Hematopoietic multipotent progenitor cell treated with erythropoietin and hydrocortisone succinate and interleukin-3 and kit ligand, for 17 days (in vitro differentiated cells): ENCODE results near the gene PAK4.

Experiments used
- DNase-seq: peaks from one replicate; pipeline ENCODE4 v3.0.0-alpha.2; 2015; ENCODE audit warnings: low spot score

The PAK4 gene

DNA sequence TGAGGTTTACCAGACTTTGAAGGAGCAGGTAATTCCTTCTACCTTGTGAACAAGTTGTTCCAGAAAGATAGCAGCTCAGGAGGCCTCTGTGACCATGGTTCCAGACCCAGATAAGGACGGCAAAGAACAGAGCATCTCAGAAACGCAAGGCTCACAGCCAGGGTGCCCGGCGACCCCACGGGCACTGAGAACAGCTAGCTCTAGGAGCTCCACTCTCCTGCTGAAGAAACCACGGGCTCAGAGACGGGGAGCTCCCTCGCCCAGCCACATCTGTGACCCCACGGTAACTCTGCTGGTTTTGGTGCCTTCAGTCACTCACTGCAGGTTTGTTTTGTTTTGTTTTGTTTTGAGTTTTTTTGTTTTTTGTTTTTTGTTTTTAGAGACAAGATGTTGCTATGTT is 55.2 kb downstream of the PAK4 start:
- DNase-seq, result no peak

- no peak for DNase-seq
Observed at GRCh38 chr19:39181500-39182173, 56.1 kb downstream of the PAK4 start.

- no peak for DNase-seq
Observed at GRCh38 chr19:39182174-39182505, 56.6 kb downstream of the PAK4 start.

- DNase-seq, result no peak
Observed at GRCh38 chr19:39183104-39183503, 57.5 kb downstream of the PAK4 start.

DNA sequence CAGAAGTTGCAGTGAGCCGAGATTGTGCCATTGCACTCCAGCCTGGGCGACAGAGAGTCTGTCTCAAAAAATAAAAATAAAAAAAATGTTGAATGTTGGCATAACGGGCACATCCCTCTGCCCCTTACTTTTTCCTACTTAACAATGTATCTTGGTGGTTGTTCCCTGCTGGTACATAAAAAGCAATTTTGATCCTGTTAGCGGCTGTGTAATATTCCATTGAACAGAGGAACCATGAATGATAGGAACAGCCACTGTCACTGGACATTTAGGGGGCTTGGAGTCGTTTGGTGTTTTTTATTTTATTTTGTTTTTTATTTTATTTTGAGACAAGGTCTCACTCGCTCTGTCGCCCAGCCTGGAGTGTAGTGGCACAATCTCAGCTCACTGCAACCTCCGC is 60.8 kb downstream of the PAK4 start:
- no peak for DNase-seq

DNA sequence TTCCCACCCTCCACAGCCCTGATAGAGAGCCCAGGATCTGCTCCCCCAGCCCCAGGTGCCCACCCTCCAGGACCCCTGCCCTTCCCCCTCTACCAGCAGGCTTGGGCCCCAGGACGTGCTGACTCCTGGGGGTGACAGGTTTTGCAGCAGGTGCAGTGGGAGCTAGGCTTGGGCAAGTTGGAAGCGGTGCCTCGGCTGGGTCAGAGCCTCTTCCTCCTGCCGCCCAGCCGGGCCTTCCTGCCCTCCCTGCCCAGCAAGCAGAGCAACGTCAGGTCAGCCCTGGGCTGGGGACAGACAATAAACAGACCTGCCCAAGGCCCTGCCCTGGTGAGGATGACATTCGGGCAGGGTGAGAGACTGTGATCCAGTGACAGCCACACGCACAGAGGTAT is 62.0 kb downstream of the PAK4 start:
- no peak for DNase-seq

DNA sequence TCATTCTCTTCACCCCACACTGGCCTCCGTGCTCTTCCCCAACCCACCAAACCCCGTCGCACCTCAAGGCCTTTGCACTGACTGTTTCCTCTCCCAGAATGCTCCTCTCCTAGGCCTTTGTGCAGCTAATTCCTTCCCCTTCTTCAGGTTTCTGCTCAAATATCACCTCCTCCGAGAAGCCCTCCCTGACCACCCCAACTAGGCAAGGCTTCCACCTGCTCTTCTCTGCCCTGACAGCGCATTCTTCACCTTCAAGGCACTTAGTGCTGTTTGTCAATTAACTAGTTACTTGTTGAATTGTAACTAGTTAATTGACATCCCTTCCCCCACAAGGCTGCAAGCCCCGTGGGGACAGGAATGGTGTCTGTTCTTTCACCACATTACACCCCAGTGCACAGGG is 63.4 kb downstream of the PAK4 start:
- no peak for DNase-seq

- DNase-seq, result no peak
Observed at GRCh38 chr19:39190768-39191167, 65.2 kb downstream of the PAK4 start.

DNA sequence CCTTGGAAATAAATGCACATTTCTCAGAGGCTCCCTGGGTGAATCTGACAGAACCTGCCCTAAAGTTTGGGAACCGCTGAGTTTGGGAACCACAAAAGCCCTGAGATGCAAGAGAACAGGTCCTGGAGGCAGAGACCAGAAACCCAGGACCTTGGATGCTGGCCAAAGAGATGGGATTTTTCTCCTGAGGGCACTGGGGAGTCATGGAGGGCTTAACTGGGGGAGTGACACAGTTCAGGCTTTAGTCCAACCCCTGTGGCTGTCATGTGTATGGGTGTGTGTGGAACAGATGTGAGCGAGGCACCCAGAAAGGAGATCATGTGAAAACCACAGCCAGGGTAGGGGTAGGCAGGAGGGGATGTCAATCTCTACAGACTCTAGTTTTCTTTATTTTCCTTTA is 67.3 kb downstream of the PAK4 start:
- DNase-seq, result no peak

GRCh38 chr19:39193803-39194202 is 68.2 kb downstream of the PAK4 start:
- DNase-seq, result no peak

DNA sequence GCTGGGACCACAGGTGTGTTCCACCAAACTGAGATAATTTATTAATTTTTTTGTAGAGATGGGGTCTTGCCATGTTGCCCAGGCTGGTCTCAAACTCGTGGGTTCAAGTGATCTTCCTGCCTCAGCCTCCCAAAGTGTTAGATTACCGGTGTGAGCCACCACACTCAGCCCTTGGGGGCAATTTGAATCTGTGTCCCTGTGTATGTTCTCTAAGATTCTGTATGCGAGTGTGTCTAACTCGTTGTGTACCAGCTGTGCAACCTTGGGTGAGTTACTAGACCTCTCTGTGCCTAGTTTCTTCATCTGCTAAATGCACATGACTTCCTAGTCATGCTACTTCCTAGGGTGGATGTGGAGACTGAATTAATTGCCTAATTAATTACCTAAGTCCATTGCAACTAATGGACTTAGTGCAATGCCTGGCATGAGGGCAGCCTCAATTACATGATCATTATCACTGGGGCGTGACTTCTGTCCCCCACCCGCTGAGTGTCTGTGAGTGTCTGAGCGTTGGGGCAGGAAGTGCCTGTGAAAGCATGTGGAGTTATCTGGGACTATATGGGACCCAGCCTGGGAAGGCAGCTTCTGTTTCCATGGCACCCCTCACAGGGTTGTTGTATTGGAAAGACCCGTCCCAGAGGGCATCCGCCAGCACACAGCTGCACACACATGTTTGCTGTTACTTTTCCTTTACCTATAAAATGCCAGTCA is 69.4 kb downstream of the PAK4 start:
- DNase-seq, result no peak

DNA sequence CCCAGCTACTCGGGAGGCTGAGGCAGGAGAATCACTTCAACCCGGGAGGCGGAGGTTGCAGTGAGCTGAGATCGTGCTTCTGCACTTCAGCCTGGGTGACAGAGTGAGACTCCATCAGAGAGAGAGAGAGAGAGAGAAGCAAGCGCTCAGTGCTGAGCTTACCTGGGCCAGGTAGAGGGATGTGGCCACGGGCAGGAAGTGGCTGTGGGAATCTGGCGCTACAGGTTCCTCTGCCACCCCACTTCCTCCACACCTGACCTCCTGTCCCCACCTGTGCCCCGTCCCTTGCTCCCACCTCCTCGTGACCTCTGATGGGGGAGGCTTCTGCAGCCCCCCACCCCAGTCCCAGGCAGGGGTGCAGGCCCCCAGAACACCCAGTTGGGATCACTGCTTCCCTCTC is 70.2 kb downstream of the PAK4 start:
- no peak for DNase-seq

GRCh38 chr19:39196320-39196719 is 70.7 kb downstream of the PAK4 start:
- DNase-seq, result no peak

DNA sequence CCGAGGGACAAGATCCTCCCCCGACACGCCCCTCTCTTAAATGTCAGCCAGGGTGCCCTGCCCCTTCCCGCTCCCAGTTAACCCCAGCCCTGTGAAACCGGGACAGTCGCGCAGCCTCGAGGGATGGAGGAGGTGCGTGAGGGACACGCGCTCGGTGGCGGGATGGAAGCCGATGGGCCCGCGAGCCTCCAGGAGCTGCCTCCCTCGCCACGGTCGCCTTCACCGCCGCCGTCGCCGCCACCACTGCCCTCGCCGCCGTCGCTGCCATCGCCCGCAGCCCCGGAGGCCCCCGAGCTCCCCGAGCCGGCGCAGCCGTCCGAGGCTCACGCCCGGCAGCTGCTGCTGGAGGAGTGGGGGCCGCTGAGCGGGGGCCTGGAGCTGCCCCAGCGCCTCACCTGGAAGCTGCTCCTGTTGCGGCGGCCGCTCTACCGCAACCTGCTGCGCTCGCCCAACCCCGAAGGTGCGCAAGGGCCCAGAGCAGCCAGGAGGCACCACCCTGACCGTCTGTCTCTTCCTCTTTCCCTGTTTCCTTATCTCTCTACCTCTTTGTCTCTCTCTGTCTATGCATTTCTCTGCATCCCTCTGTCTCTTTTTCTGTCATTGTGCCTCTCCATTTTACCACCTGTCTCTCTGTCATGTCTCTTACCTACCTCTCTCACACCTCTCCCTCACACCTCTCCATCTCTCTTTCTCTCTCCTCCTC is 71.4 kb downstream of the PAK4 start, which contains the start of gene NCCRP1:
Gene NCCRP1 (plus strand): TSS at position 105 of the 703 bp plus-strand sequence. CDS start 19 bp downstream, at position 124.
- no peak for DNase-seq

- no peak for DNase-seq
Observed at GRCh38 chr19:39197808-39198207, 72.2 kb downstream of the PAK4 start.

DNA sequence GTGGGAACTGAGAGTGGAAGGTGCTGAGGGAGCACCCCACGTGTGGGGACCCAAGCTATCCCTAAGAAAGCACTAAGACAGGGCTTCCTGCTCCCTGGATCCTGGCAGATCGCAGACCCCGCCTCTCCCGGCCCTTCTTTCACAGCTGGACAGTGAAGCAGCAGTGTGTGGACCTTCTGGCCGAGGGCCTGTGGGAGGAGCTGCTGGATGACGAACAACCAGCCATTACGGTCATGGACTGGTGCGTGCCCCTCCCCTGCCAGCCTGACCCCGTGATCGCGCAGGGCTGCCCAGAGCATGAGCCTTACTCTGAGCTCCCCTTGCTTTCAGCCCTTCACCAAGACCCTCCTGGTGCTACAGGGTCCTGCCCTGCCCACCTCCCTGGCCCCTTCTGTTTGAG is 73.4 kb downstream of the PAK4 start:
- DNase-seq, result no peak

DNA sequence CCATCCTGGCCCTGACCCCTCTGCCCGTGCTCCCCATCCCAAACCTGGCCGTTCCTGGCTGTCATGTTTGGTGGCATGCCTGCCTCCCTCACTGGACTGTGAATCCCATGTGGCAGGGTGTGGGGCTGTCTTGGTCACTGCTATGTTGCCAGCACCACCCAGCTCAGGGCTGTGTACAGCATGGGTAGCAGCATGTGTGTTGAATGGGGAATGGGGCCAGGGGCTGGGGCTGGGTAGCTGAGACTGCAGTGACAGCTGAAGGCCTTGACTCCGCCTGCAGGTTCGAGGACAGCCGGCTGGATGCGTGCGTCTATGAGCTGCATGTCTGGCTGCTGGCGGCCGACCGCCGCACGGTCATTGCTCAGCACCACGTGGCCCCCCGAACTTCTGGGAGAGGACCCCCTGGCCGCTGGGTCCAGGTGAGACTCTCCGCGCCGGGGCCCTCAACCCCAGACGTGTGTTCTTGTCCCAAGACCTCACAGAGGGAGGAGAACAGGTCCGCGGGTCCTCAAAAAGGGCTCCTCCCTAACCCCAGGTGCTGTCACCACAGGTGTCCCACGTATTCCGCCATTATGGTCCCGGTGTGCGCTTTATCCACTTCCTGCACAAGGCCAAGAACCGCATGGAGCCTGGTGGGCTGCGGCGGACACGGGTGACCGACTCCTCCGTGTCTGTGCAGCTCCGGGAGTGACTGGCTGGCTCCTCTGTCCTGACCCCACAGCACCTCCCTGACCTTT is 74.6 kb downstream of the PAK4 start:
- no peak for DNase-seq

GRCh38 chr19:39200803-39201115 is 75.2 kb downstream of the PAK4 start:
- DNase-seq, result no peak

DNA sequence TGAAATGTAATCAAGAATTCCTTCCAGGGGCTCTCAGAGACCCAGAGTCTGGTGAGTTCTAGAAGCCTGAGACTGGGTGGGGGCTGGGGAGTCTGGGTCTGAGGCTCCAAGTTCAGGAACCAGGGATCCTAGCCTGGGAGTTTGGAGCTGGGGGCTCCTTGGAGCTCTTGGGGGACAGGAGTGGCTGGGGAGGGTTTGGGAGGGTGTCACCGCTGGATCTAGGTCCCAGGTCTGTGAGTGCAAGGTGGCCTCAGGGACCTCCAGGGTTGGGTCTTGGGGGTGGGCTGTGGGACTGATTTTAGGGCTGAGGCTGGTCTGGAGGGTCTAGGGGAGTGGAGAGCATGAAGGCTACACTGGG is 77.4 kb downstream of the PAK4 start:
- DNase-seq, result no peak

DNA sequence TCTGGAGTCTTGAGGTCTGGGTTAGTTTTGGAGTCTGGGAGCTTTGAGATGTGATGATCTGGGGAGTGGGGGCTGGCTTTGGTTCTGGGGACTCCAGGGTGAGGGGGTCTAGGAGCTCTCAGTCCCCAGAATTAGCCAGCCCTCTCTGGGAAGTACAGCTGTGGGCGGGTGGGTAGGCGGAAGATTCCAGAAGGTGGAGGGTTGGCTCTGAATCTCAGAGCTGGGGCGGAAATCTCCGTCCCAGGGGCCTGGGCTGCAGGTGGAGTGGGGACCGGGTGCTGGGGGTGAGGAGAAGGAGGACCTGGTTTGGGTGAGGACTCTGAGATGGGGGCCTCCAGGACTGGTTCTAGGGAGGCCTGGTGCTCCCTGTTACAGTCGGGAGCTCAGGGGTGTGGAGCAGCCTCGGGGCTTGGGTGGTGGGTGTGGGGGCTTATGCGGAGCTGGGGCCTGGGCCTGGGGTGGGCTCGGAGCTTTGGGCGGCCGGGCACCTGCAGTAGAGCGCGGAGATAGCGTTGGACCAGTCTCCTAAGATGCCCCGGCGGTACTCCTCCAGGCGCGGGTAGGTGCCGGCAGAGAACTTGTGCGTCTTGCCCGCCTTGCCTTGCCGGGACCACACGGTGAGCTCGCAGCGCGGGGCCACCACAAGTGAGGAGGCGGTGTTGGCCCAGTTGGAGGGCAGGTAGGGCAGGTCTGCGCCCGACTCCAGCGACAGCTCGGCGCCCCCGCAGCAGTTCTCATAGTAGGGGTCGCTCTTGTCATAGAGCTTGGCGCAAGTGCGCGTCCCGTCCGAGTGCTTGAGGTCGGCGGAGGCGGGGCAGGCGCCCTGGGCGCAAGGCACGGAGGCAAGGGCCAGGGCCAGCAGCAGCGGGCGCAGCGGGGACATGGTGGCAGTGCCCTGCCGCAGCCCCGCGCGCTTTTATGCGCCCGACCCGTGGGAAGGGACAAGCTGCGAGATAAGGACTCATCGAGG is 78.1 kb downstream of the PAK4 start, which contains the start of gene SYCN:
Gene SYCN (minus strand): TSS at position 892 of the 970 bp plus-strand sequence. CDS start 9 bp downstream, at position 883.
- no peak for DNase-seq

GRCh38 chr19:39205449-39205764 is 79.8 kb downstream of the PAK4 start:
- DNase-seq, result no peak

GRCh38 chr19:39206122-39206521 is 80.5 kb downstream of the PAK4 start:
- no peak for DNase-seq
